K562 (cell line): ENCODE measurements around the gene LRRC4B. TPM values are rescaled to one million over a fixed set of nuclear protein-coding genes. Genes with fewer than 3 reads are reported as not detected.

Experiments
- BMI1 ChIP-seq: fragments of 150-350 bp; IDR thresholded peaks from 2 replicates; pipeline ENCODE4 v1.6.1; 2014; ENCODE audit warnings: low read length
- ERF ChIP-seq: fragments of 450-650 bp; formaldehyde crosslinking; IDR thresholded peaks from 2 replicates; pipeline ENCODE4 v1.4.0; 2020; ENCODE audit warnings: mild to moderate bottlenecking, mixed read lengths
- FOXJ2 ChIP-seq: fragments of 200-800 bp; sonication (Bioruptor generic); IDR thresholded peaks from 2 replicates; pipeline ENCODE4 v1.6.1; 2016; ENCODE audit warnings: missing genetic modification characterization, missing compliant biosample characterization
- FUS ChIP-seq: fragments of 200-400 bp; formaldehyde crosslinking; optimal IDR thresholded peaks from 2 replicates; pipeline ENCODE3; 2017; ENCODE audit warnings: low read depth, low read length
- NR4A1 ChIP-seq, 2 experiments: fragments of 250-450 bp in 1 of 2; fragments of 450-650 bp in 1 of 2; sonication (Bioruptor Pico) in 1 of 2; IDR thresholded peaks; 2 replicates each; pipeline versions ENCODE4 v1.4.0 to v1.6.1; 2016 to 2020; ENCODE audit warnings: mild to moderate bottlenecking in 2 of 2, missing compliant biosample characterization in 1 of 2, missing genetic modification characterization in 1 of 2, moderate library complexity in 1 of 2
- PHF20 ChIP-seq: fragments of 450-650 bp; IDR thresholded peaks from 2 replicates; pipeline ENCODE4 v1.6.1; 2018; ENCODE audit not compliant: partially characterized antibody
- PTRF ChIP-seq: fragments of 450-650 bp; IDR thresholded peaks from 2 replicates; pipeline ENCODE4 v1.6.1; 2016; ENCODE audit warnings: mild to moderate bottlenecking, missing genetic modification characterization, missing compliant biosample characterization
- TCF3 ChIP-seq: sonication (generic); formaldehyde crosslinking; IDR thresholded peaks from 2 replicates; pipeline ENCODE4 v1.4.0; 2020; ENCODE audit warnings: mild to moderate bottlenecking, missing genetic modification reagents
- TRIM28 ChIP-seq: fragments of 450-650 bp; IDR thresholded peaks from 2 replicates; pipeline ENCODE4 v1.6.1; 2017
- ZNF133 ChIP-seq: fragments of 250-450 bp; sonication (Bioruptor Pico); IDR thresholded peaks from 2 replicates; pipeline ENCODE4 v1.4.0; 2020; ENCODE audit warnings: mild to moderate bottlenecking
- ZNF589 ChIP-seq: fragments of 200-800 bp; sonication (Bioruptor generic); IDR thresholded peaks from 2 replicates; pipeline ENCODE4 v1.6.1; 2016; ENCODE audit warnings: low read depth, missing genetic modification characterization, missing compliant biosample characterization
- ZNF699 ChIP-seq: fragments of 250-450 bp; sonication (Bioruptor Pico); IDR thresholded peaks from 2 replicates; pipeline ENCODE4 v1.8.0; 2021; ENCODE audit warnings: mild to moderate bottlenecking, moderate library complexity; ENCODE audit not compliant: insufficient replicate concordance
- ZNF780A ChIP-seq: fragments of 250-450 bp; sonication (Bioruptor Pico); IDR thresholded peaks from 2 replicates; pipeline ENCODE4 v1.5.0; 2021; ENCODE audit warnings: mild to moderate bottlenecking
- polyA plus RNA-seq, 8 experiments: library from polyadenylated mRNA; depleted of rRNA in 4 of 8; stranded (reverse) in 5 of 8; unstranded in 3 of 8; fragments of >200 nt; fragmentation: Nextera tagmentation in 2 of 8; fragmentation: Illumina TruSeq in 1 of 8; extraction: Ambion mirVana in 2 of 8; extraction: Trizol in 1 of 8; gene quantifications; 2 replicates each; pipeline versions ENCODE4 v1.2.1 to v1.2.3, GENCODE V29; 2011 to 2014; ENCODE audit warnings: inconsistent platforms in 1 of 8, missing spikeins in 1 of 8
- total RNA-seq, 7 experiments: library from RNA; depleted of rRNA in 6 of 7; stranded (reverse); fragments of >200 nt in 6 of 7; fragmentation: Illumina TruSeq in 2 of 7; extraction: Trizol in 2 of 7; gene quantifications; 2 replicates each; pipeline versions ENCODE4 v1.2.1 to v1.2.3, GENCODE V29; 2011 to 2021; ENCODE audit warnings: low replicate concordance in 1 of 7
- TF ChIP-seq, protein P1 (sequence below), 2 experiments: fragments of 450-650 bp in 1 of 2; sonication (generic) in 1 of 2; formaldehyde crosslinking in 1 of 2; IDR thresholded peaks; 2 replicates each; pipeline versions ENCODE4 v1.7.1 to v1.9.0; 2016 to 2022; ENCODE audit warnings: inconsistent platforms in 1 of 2, mild to moderate bottlenecking in 1 of 2, missing genetic modification reagents in 1 of 2
- TF ChIP-seq, protein P2 (sequence below): IDR thresholded peaks from 2 replicates; pipeline ENCODE4 v1.6.1; 2011; ENCODE audit not compliant: insufficient read length; ENCODE audit errors: extremely low read depth
- TF ChIP-seq, protein P3 (sequence below): sonication (generic); formaldehyde crosslinking; IDR thresholded peaks from 2 replicates; pipeline ENCODE4 v1.8.1; 2023; ENCODE audit warnings: mild to moderate bottlenecking, missing genetic modification reagents

Gene LRRC4B
- total and polyA plus RNA-seq, 9 of the 15 experiments (the other 6 are each of a cell fraction or from before 2014, with no cell fraction given), result 0.18 to 9.6 (median 2.9) TPM; not detected in 2

DNA sequence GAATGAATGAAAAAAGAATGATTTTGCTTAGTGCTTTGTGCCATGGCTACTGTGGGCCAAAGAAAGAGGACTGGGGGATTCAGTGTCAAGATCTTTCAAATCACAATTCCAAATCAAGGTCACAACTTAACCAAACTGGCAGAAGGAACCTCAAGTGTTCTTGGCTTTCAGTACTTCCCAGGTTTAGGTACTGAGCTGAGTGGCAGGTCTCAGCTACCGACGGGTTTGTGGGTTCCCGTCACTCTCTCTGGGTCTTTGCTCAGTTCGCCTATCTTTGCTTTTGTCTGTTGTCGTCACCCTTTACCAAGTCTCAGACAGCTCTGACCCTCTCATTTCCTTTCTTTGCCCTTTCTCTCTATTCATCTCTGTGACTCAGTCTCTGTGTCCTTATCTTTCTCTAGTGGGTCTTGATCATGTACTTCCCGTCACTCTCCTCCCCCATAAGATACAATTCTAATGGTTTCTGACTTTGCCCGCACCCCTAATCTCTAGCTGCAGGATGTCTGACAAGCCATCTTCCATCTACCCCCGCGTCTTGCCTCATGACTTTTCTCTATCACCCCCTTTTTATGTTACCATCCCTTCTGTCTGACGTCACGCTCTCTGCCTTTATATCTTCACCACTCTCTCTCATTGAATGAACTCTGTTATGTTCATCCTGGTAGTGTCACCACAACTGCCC, 33.3 kb upstream of the LRRC4B start (continued):
- TF ChIP-seq, protein P1, sequence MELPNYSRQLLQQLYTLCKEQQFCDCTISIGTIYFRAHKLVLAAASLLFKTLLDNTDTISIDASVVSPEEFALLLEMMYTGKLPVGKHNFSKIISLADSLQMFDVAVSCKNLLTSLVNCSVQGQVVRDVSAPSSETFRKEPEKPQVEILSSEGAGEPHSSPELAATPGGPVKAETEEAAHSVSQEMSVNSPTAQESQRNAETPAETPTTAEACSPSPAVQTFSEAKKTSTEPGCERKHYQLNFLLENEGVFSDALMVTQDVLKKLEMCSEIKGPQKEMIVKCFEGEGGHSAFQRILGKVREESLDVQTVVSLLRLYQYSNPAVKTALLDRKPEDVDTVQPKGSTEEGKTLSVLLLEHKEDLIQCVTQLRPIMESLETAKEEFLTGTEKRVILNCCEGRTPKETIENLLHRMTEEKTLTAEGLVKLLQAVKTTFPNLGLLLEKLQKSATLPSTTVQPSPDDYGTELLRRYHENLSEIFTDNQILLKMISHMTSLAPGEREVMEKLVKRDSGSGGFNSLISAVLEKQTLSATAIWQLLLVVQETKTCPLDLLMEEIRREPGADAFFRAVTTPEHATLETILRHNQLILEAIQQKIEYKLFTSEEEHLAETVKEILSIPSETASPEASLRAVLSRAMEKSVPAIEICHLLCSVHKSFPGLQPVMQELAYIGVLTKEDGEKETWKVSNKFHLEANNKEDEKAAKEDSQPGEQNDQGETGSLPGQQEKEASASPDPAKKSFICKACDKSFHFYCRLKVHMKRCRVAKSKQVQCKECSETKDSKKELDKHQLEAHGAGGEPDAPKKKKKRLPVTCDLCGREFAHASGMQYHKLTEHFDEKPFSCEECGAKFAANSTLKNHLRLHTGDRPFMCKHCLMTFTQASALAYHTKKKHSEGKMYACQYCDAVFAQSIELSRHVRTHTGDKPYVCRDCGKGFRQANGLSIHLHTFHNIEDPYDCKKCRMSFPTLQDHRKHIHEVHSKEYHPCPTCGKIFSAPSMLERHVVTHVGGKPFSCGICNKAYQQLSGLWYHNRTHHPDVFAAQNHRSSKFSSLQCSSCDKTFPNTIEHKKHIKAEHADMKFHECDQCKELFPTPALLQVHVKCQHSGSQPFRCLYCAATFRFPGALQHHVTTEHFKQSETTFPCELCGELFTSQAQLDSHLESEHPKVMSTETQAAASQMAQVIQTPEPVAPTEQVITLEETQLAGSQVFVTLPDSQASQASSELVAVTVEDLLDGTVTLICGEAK (IDR thresholded peaks at IDR 0.05), result no peak
- TF ChIP-seq, protein P1 (CRISPR knock-in tag; IDR thresholded peaks at IDR 0.05), result no peak
- peak; percentile 91 for TF ChIP-seq ZNF589 (CRISPR knock-in tag)
- no peak for TF ChIP-seq ERF
- TF ChIP-seq, protein P2, sequence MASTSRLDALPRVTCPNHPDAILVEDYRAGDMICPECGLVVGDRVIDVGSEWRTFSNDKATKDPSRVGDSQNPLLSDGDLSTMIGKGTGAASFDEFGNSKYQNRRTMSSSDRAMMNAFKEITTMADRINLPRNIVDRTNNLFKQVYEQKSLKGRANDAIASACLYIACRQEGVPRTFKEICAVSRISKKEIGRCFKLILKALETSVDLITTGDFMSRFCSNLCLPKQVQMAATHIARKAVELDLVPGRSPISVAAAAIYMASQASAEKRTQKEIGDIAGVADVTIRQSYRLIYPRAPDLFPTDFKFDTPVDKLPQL, result no peak
- TF ChIP-seq PHF20, result no peak
- TF ChIP-seq BMI1, result no peak
- peak; percentile 78 for TF ChIP-seq TRIM28
- no peak for TF ChIP-seq FUS
- no peak for TF ChIP-seq ZNF780A (CRISPR knock-in tag)
- no peak for TF ChIP-seq FOXJ2 (tag)
- no peak for TF ChIP-seq ZNF133 (CRISPR knock-in tag)
- no peak for TF ChIP-seq NR4A1 (CRISPR knock-in tag; IDR thresholded peaks at IDR 0.05)
- peak; percentile 61 for TF ChIP-seq NR4A1 (tag; IDR thresholded peaks at IDR 0.05)
- TF ChIP-seq PTRF (tag), result no peak
- TF ChIP-seq ZNF699 (CRISPR knock-in tag), result no peak
- TF ChIP-seq TCF3 (CRISPR knock-in tag), result peak; percentile 95
- TF ChIP-seq, protein P3, sequence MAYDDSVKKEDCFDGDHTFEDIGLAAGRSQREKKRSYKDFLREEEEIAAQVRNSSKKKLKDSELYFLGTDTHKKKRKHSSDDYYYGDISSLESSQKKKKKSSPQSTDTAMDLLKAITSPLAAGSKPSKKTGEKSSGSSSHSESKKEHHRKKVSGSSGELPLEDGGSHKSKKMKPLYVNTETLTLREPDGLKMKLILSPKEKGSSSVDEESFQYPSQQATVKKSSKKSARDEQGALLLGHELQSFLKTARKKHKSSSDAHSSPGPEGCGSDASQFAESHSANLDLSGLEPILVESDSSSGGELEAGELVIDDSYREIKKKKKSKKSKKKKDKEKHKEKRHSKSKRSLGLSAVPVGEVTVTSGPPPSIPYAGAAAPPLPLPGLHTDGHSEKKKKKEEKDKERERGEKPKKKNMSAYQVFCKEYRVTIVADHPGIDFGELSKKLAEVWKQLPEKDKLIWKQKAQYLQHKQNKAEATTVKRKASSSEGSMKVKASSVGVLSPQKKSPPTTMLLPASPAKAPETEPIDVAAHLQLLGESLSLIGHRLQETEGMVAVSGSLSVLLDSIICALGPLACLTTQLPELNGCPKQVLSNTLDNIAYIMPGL, result no peak
